ENCODE data around the gene AGXT.

DNA sequence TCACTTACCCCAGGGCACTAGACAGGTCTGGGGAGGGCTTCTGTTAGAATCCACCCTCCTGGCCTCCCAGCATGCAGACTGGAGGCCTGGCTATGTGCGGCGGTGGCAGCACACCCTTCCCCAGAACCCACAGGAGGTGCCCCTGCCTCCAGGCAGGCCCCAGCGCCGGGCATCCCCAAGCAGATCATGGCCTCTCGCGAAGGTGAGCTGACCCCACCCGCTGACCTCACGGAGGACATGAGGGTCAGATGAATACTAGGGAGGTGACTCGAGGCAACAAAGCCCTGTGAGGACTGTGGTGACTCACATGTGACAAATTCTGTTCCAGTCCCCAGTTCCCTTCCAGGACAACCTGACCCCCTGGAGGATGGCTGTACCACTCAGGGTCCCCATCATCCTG, 25.4 kb downstream of the AGXT start:
- TF ChIP-seq, protein P1, sequence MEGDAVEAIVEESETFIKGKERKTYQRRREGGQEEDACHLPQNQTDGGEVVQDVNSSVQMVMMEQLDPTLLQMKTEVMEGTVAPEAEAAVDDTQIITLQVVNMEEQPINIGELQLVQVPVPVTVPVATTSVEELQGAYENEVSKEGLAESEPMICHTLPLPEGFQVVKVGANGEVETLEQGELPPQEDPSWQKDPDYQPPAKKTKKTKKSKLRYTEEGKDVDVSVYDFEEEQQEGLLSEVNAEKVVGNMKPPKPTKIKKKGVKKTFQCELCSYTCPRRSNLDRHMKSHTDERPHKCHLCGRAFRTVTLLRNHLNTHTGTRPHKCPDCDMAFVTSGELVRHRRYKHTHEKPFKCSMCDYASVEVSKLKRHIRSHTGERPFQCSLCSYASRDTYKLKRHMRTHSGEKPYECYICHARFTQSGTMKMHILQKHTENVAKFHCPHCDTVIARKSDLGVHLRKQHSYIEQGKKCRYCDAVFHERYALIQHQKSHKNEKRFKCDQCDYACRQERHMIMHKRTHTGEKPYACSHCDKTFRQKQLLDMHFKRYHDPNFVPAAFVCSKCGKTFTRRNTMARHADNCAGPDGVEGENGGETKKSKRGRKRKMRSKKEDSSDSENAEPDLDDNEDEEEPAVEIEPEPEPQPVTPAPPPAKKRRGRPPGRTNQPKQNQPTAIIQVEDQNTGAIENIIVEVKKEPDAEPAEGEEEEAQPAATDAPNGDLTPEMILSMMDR (IDR thresholded peaks at IDR 0.05; ENCODE audit: control extremely low read depth in 1 of 3, insufficient read depth in 1 of 3, low read depth in 1 of 3, low read length in 3 of 3): no peak
- TF ChIP-seq RAD21 (IDR thresholded peaks at IDR 0.05 in 1 of 2, conservative IDR thresholded peaks at IDR 0.05 in 1 of 2; ENCODE audit: low read depth in 2 of 2, low read length in 2 of 2) (no peak), TAF1 (IDR thresholded peaks at IDR 0.05; ENCODE audit: low read depth, low read length) (no peak), POLR2A (IDR thresholded peaks at IDR 0.05; ENCODE audit: control extremely low read depth in 1 of 2, low read depth in 2 of 2, low read length in 2 of 2) (no peak), POLR2AphosphoS5 (IDR thresholded peaks at IDR 0.05; ENCODE audit: low read depth, low read length) (no peak), CBX8 (IDR thresholded peaks at IDR 0.05; ENCODE audit: borderline replicate concordance, low read depth, low read length) (no peak), SUZ12 (IDR thresholded peaks at IDR 0.05; ENCODE audit: low read length) (no peak), ZNF274 (IDR thresholded peaks at IDR 0.05; ENCODE audit: borderline replicate concordance, extremely low read depth, low read length) (no peak), TEAD4 (IDR thresholded peaks at IDR 0.05; ENCODE audit: low read depth, low read length) (no peak), CREB1 (IDR thresholded peaks at IDR 0.05) (no peak)

Data from H1 (cell line).